RWPE2 (cell line): ENCODE measurements around the gene PTBP2.
A peak's percentile ranks its signal among the peaks of the same experiment; 100 is the strongest.
"Not testable (repeated sequence)": the region's sequence is repeated elsewhere in the genome, so short reads cannot be mapped to it uniquely, and the experiment has no call there.

Experiments
- ATAC-seq: fragments of 200-7000 bp; cut with Tn5 transposase; 3 replicates; pipeline ENCODE4 v1.9.1; 2021; ENCODE audit warnings: low read depth
- DNase-seq: peaks from one replicate; pipeline ENCODE4 v3.0.0-alpha.2; 2020; ENCODE audit warnings: low spot score
- H3K27ac ChIP-seq: fragments of 450-650 bp; 2 replicates; pipeline ENCODE4 v1.5.1; 2017; ENCODE audit warnings: mild to moderate bottlenecking; ENCODE audit not compliant: poor library complexity, severe bottlenecking
- H3K27me3 ChIP-seq: fragments of 250-450 bp; sonication (Bioruptor Pico); 2 replicates; pipeline ENCODE4 v1.5.1; 2021; ENCODE audit warnings: mild to moderate bottlenecking, moderate library complexity; ENCODE audit not compliant: insufficient read depth, poor library complexity, severe bottlenecking
- H3K36me3 ChIP-seq: fragments of 250-450 bp; sonication (Bioruptor Pico); 2 replicates; pipeline ENCODE4 v1.5.1; 2020; ENCODE audit warnings: low read depth, mild to moderate bottlenecking, moderate library complexity
- H3K4me1 ChIP-seq: fragments of 250-450 bp; sonication (Bioruptor Pico); 2 replicates; pipeline ENCODE4 v1.5.1; 2021; ENCODE audit warnings: mild to moderate bottlenecking, moderate library complexity; ENCODE audit not compliant: insufficient read depth, poor library complexity, severe bottlenecking
- H3K4me3 ChIP-seq: fragments of 250-450 bp; sonication (Bioruptor Pico); 2 replicates; pipeline ENCODE4 v1.5.1; 2021; ENCODE audit warnings: mild to moderate bottlenecking, moderate library complexity; ENCODE audit not compliant: severe bottlenecking
- H3K9me3 ChIP-seq: fragments of 250-450 bp; sonication (Bioruptor Pico); 2 replicates; pipeline ENCODE4 v1.5.1; 2021; ENCODE audit warnings: mild to moderate bottlenecking, moderate library complexity; ENCODE audit not compliant: severe bottlenecking
- TF ChIP-seq, protein P1 (sequence below): fragments of 450-650 bp; IDR thresholded peaks from one replicate; pipeline ENCODE4 v1.5.1; 2017; ENCODE audit warnings: mild to moderate bottlenecking, moderate library complexity; ENCODE audit not compliant: poor library complexity, severe bottlenecking

Gene PTBP2

DNA sequence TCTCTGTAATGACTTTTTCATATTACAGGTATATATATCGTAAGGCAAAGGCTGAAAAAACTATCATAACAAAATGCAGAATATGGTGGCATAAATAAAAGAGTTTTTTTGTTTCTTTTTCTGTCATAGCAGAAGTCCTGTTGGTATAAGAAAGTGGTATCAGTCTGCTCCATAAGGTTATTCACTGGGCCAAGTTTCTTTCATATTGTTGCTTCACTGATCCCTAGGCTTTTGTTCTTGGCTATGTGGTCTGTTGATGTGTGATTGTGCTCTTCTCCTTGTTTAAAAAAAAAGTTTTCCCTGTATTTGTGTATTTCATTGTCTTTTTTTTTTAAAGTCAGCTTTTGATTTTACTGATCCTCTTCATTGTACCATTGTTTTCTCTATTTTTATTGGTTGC, 26.0 kb downstream of the PTBP2 start:
- Histone ChIP-seq H3K4me3 (no peak overlapping the region), H3K27ac (no peak overlapping the region), H3K9me3 (no peaks in the 10 kb centered on the region), H3K27me3 (no peaks in the 10 kb centered on the region), H3K36me3 (peaks cover 40% of the 10 kb centered on the region), H3K4me1 (no peaks in the 10 kb centered on the region)
- TF ChIP-seq, protein P1, sequence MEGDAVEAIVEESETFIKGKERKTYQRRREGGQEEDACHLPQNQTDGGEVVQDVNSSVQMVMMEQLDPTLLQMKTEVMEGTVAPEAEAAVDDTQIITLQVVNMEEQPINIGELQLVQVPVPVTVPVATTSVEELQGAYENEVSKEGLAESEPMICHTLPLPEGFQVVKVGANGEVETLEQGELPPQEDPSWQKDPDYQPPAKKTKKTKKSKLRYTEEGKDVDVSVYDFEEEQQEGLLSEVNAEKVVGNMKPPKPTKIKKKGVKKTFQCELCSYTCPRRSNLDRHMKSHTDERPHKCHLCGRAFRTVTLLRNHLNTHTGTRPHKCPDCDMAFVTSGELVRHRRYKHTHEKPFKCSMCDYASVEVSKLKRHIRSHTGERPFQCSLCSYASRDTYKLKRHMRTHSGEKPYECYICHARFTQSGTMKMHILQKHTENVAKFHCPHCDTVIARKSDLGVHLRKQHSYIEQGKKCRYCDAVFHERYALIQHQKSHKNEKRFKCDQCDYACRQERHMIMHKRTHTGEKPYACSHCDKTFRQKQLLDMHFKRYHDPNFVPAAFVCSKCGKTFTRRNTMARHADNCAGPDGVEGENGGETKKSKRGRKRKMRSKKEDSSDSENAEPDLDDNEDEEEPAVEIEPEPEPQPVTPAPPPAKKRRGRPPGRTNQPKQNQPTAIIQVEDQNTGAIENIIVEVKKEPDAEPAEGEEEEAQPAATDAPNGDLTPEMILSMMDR = no peak
- DNase-seq (no peak), ATAC-seq (no peak)

GRCh38 chr1:96748078-96748477, 26.5 kb downstream of the PTBP2 start:
- DNase-seq (no peak), ATAC-seq (no peak)
- H3K9me3 ChIP-seq = no peaks in the 10 kb centered on the region
- no peak overlapping the region for H3K27ac ChIP-seq
- H3K27me3 ChIP-seq = no peaks in the 10 kb centered on the region
- TF ChIP-seq, protein P1 = no peak
- H3K4me3 ChIP-seq = no peak overlapping the region
- H3K36me3 ChIP-seq = peaks cover 45% of the 10 kb centered on the region
- no peaks in the 10 kb centered on the region for H3K4me1 ChIP-seq

GRCh38 chr1:96749618-96750017, 28.0 kb downstream of the PTBP2 start:
- H3K27ac ChIP-seq = no peak overlapping the region
- H3K4me3 ChIP-seq = no peak overlapping the region
- peaks cover 52% of the 10 kb centered on the region for H3K36me3 ChIP-seq
- H3K27me3 ChIP-seq = no peaks in the 10 kb centered on the region
- DNase-seq = no peak
- ATAC-seq = no peak
- H3K4me1 ChIP-seq = no peaks in the 10 kb centered on the region
- TF ChIP-seq, protein P1 = no peak
- H3K9me3 ChIP-seq = no peaks in the 10 kb centered on the region

GRCh38 chr1:96752394-96752793, 30.8 kb downstream of the PTBP2 start:
- Histone ChIP-seq H3K4me3 (no peak overlapping the region), H3K9me3 (no peaks in the 10 kb centered on the region), H3K27ac (no peak overlapping the region), H3K4me1 (no peaks in the 10 kb centered on the region), H3K36me3 (peaks cover 68% of the 10 kb centered on the region), H3K27me3 (no peaks in the 10 kb centered on the region)
- TF ChIP-seq, protein P1 = no peak
- ATAC-seq (no peak), DNase-seq (no peak)

DNA sequence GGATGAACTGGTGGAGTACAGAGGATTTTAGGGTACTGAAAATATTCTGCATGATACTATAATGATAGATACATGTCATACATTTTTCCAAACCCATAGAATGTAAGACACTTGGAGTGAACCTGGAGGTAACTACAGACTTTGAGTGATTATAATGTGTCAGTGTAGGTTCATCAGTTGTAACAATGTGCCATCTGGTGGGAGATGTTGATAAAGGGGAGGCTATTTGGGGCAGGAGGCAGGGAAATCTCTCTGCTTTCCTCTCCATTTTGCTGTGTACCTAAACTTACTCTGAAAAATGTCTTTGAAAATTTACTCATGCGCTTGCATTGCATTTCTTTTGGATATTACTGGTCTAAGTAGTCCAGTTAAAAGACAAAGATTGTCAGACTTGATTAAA, 35.2 kb downstream of the PTBP2 start:
- peaks cover 79% of the 10 kb centered on the region for H3K36me3 ChIP-seq
- H3K4me3 ChIP-seq = no peak overlapping the region
- H3K27me3 ChIP-seq = no peaks in the 10 kb centered on the region
- no peaks in the 10 kb centered on the region for H3K9me3 ChIP-seq
- DNase-seq = no peak
- no peak for ATAC-seq
- H3K4me1 ChIP-seq = no peaks in the 10 kb centered on the region
- H3K27ac ChIP-seq = no peak overlapping the region
- TF ChIP-seq, protein P1 = peak; percentile 17

DNA sequence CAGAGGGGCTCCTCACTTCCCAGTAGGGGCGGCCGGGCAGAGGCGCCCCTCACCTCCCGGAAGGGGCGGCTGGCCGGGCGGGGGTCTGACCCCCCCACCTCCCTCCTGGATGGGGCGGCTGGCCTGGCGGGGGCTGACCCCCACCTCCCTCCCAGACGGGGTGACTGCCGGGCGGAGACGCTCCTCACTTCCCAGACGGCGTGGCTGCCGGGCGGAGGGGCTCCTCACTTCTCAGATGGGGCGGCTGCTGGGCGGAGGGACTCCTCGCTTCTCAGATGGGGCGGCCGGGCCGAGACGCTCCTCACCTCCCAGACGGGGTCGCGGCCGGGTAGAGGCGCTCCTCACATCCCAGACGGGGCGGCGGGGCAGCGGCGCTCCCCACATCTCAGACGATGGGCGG, 41.0 kb downstream of the PTBP2 start:
- DNase-seq, ATAC-seq, H3K9me3 ChIP-seq, H3K27ac ChIP-seq, H3K27me3 ChIP-seq, H3K4me1 ChIP-seq, H3K4me3 ChIP-seq: not testable (repeated sequence)
- H3K36me3 ChIP-seq = peaks cover 28% of the 10 kb centered on the region
